Right lobe of liver (tissue), 6 donors: ENCODE data around the gene PLK5. TPM values are rescaled to one million over a fixed set of nuclear protein-coding genes. Genes with fewer than 3 reads are reported as not detected.
"Not testable (repeated sequence)": the region's sequence is repeated elsewhere in the genome, so short reads cannot be mapped to it uniquely, and the experiment has no call there.

Source experiments
- ATAC-seq, 4 donors: fragments of 200-7000 bp; cut with Tn5 transposase; one replicate each; pipeline ENCODE4 v1.9.1; 2020; ENCODE audit warnings: mild to moderate bottlenecking in 4 of 4, moderate library complexity in 4 of 4
- DNase-seq, 3 donors: peaks; one replicate each; pipeline ENCODE4 v3.0.0-alpha.2; 2020
- H3K27ac ChIP-seq, 3 donors: fragments of 200-600 bp; one replicate each; pipeline ENCODE4 v1.8.0; 2022
- H3K27me3 ChIP-seq, 2 donors: fragments of 200-600 bp; one replicate each; pipeline ENCODE4 v1.8.0; 2022
- H3K36me3 ChIP-seq, 4 donors: fragments of 200-600 bp; sonication (generic) in 1 of 4; one replicate each; pipeline versions ENCODE4 v1.5.1 to v1.8.0; 2017 to 2022; ENCODE audit warnings: control low read depth in 1 of 4
- H3K4me1 ChIP-seq, 4 donors: fragments of 200-600 bp; sonication (generic) in 1 of 4; one replicate each; pipeline versions ENCODE4 v1.5.1 to v1.8.0; 2017 to 2022; ENCODE audit warnings: control low read depth in 1 of 4
- H3K4me3 ChIP-seq, 3 donors: fragments of 200-600 bp; one replicate each; pipeline ENCODE4 v1.8.0; 2022
- H3K9me3 ChIP-seq, 4 donors: fragments of 200-600 bp; sonication (generic) in 1 of 4; one replicate each; pipeline versions ENCODE4 v1.5.1 to v1.8.0; 2017 to 2022; ENCODE audit warnings: control low read depth in 1 of 4
- POLR2A ChIP-seq: fragments of 450-650 bp; IDR thresholded peaks from one replicate; pipeline ENCODE4 v1.6.1; 2017; ENCODE audit warnings: antibody characterized with exemption, mild to moderate bottlenecking
- WGBS: methylation state at CpG from one replicate; pipeline ENCODE4 v1.1.6; 2018; ENCODE audit warnings: low coverage, low lambda C conversion rate; ENCODE audit not compliant: insufficient coverage; ENCODE audit errors: missing lambda C conversion rate; 5-methylcytosine and 5-hydroxymethylcytosine counted together
- intact Hi-C, 2 donors: fragments of 100-400 bp; cut with DNase I; formaldehyde crosslinking; loops; one replicate each; pipeline versions ENCODE4 v1.11.2 to v1.14.1; 2022
- total RNA-seq, 6 experiments: library from RNA; depleted of rRNA in 2 of 6; stranded (reverse); fragments of >200 nt in 2 of 6; fragmentation: NEBNext Ultra II Directional in 3 of 6; extraction: Animal tissue kit (Norgen Biotek cat#: 25700) in 3 of 6; gene quantifications; one replicate each; pipeline versions ENCODE4 v1.1.0 to v1.2.4, GENCODE V29; 2016 to 2023
- TF ChIP-seq, protein P1 (sequence below), 4 donors: fragments of 200-600 bp in 3 of 4; fragments of 450-650 bp in 1 of 4; IDR thresholded peaks; one replicate each; pipeline versions ENCODE4 v1.5.1 to v1.8.0; 2016 to 2022; ENCODE audit warnings: antibody characterized with exemption in 4 of 4, mild to moderate bottlenecking in 2 of 4
- donor health status: DM: no; HTN: yes; CAD: no.
- donor health status: DM: no; HTN: no; CAD: no.
- donor health status: DM: no; HTN: no; CAD: no.
- donor health status: DM: no; HTN: yes; CAD: no.
- donor health status: DM: no; HTN: yes; CAD: no.

PLK5 gene
- total RNA-seq, 6 experiments from 2014 or later = not detected

DNA sequence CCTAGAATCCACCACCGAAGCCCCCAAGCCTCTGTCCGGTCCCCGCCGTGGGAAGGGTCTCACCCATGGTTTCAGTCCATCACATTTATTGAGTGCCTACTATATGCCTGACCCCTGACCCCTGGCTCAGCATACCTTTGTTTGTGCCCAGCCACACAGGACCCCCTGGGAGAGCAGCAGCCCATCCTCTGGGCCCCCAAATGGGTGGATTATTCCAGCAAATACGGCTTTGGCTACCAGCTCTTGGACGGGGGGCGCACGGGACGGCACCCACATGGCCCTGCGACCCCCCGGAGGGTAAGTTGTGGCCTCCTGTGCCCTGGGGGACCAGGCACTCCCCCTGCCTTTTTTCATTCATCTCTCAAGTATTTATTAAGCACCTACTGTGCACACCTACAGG is 7.7 kb downstream of the PLK5 start:
- Histone ChIP-seq H3K4me3 (no peak overlapping the region), H3K9me3 (no peaks in the 10 kb centered on the region), H3K27ac (no peak overlapping the region), H3K27me3 (no peaks in the 10 kb centered on the region), H3K36me3 (no peaks in the 10 kb centered on the region), H3K4me1 (no peaks in the 10 kb centered on the region)
- 78% methylated on average over 6 of the region's 11 CpGs for WGBS
- intact Hi-C loops = no loop called here
- no peak for ATAC-seq
- DNase-seq = no peak
- TF ChIP-seq, protein P1, sequence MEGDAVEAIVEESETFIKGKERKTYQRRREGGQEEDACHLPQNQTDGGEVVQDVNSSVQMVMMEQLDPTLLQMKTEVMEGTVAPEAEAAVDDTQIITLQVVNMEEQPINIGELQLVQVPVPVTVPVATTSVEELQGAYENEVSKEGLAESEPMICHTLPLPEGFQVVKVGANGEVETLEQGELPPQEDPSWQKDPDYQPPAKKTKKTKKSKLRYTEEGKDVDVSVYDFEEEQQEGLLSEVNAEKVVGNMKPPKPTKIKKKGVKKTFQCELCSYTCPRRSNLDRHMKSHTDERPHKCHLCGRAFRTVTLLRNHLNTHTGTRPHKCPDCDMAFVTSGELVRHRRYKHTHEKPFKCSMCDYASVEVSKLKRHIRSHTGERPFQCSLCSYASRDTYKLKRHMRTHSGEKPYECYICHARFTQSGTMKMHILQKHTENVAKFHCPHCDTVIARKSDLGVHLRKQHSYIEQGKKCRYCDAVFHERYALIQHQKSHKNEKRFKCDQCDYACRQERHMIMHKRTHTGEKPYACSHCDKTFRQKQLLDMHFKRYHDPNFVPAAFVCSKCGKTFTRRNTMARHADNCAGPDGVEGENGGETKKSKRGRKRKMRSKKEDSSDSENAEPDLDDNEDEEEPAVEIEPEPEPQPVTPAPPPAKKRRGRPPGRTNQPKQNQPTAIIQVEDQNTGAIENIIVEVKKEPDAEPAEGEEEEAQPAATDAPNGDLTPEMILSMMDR (IDR thresholded peaks at IDR 0.05) = no peak
- TF ChIP-seq POLR2A = no peak

DNA sequence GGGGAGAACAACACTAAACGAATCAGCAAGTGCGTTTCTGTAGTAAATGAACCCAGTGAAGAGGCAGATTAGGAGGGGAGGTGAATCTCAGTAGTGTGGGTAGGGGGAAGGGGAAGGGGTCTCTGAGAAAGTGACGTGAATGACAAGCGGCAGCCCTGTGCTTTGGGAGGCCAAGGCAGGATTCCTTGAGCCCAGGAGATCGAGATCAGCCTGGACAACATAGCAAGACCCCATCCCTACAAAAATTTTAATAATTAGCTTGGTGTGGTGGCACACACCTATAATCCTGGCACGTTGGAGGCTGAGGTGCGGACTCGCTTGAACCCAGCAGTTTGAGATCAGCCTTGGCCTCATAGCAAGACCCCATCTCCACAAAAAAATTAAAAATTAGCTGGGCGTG is 8.1 kb downstream of the PLK5 start:
- WGBS = 84% methylated on average over 9 of the region's 9 CpGs
- Histone ChIP-seq H3K4me3 (no peak overlapping the region), H3K27ac (no peak overlapping the region), H3K36me3 (no peaks in the 10 kb centered on the region), H3K27me3 (no peaks in the 10 kb centered on the region), H3K4me1 (no peaks in the 10 kb centered on the region), H3K9me3 (no peaks in the 10 kb centered on the region)
- no peak for ATAC-seq
- no peak for DNase-seq
- intact Hi-C loops = no loop called here
- TF ChIP-seq, protein P1 (IDR thresholded peaks at IDR 0.05) = no peak
- TF ChIP-seq POLR2A = no peak

DNA sequence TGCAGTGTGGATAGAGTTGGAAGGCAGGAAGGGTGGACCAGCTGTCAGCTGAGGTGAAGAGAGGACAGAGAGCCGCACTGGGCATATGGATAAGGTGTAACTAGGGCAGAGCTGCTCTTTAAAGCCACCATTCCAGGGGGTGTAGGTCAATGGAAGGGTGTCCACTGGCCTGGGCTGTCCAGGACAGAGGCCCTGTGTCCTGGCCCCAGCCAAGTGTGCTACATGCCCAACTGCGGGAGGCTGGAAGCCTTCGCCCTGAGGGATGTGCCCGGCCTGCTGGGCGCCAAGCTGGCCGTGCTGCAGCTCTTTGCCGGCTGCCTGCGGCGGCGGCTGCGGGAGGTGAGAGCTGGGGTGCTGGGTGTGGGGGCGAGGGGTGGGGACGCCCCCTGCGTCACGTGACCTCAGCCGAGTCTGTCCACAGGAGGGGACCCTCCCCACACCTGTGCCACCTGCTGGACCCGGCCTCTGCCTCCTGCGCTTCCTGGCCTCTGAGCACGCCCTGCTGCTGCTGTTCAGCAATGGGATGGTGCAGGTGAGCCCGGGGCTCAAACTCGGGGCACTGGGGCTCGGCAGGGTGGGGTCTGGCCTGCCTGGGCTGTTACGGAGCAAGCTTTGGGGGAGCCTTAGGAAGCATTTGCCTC is 9.8 kb downstream of the PLK5 start:
- WGBS = no CpG with 5 or more reads among the region's 23 CpGs
- H3K36me3 ChIP-seq = no peaks in the 10 kb centered on the region
- intact Hi-C loops = no loop called here
- H3K27me3 ChIP-seq = no peaks in the 10 kb centered on the region
- TF ChIP-seq POLR2A = no peak
- TF ChIP-seq, protein P1 (IDR thresholded peaks at IDR 0.05) = no peak
- no peaks in the 10 kb centered on the region for H3K9me3 ChIP-seq
- no peak overlapping the region for H3K4me3 ChIP-seq
- DNase-seq = no peak
- H3K4me1 ChIP-seq = no peaks in the 10 kb centered on the region
- no peak overlapping the region for H3K27ac ChIP-seq
- ATAC-seq = peak in 1 of 4 donors; percentile 18

DNA sequence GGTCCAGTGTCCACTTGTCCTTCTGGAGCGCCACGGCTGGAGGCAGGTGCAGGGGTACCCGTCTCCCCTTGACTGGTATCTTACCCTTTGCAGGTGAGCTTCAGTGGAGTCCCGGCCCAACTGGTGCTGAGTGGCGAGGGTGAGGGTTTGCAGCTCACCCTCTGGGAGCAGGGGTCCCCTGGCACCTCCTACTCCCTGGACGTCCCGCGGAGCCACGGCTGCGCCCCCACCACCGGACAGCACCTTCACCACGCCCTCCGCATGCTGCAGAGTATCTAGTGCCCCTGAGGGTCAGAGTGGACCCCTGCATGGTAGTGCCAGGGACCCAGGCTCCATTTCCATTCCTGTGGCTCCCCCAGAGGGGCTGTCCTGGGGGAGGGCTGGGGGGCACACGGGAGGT is 11.1 kb downstream of the PLK5 start:
- TF ChIP-seq, protein P1 (IDR thresholded peaks at IDR 0.05) = no peak
- no peak for TF ChIP-seq POLR2A
- ATAC-seq = no peak
- H3K36me3 ChIP-seq = no peaks in the 10 kb centered on the region
- WGBS = 100% methylated on average over 2 of the region's 14 CpGs
- no peaks in the 10 kb centered on the region for H3K4me1 ChIP-seq
- DNase-seq = no peak
- H3K4me3 ChIP-seq = no peak overlapping the region
- H3K27me3 ChIP-seq = no peaks in the 10 kb centered on the region
- H3K27ac ChIP-seq = no peak overlapping the region
- intact Hi-C loops = no loop called here
- no peaks in the 10 kb centered on the region for H3K9me3 ChIP-seq

DNA sequence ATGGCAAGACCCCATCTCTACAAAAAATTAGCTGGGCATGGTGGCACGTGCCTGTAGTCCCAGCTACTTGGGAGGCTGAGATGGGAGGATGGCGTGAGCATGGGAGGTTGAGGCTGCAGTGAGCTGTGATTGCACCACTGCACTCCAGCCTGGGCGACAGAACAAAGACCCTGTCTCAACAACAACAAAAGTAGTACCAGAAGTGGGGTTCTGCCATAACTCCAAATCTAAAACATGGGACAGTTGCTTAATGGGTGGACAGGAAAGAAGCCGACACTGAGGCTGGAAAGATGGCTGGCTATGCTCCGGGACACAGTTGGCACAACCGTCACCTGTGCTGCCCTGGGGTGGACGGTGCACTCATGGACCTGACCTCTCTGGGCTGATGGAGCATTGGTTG is 11.8 kb downstream of the PLK5 start:
- H3K27me3 ChIP-seq, H3K9me3 ChIP-seq, H3K27ac ChIP-seq, DNase-seq, H3K4me3 ChIP-seq, H3K4me1 ChIP-seq, H3K36me3 ChIP-seq, intact Hi-C loops, ATAC-seq: not testable (repeated sequence)
- WGBS = 100% methylated on average over 1 of the region's 7 CpGs
